ENCODE data around the gene SPHK2. TPM values are rescaled to one million over a fixed set of nuclear protein-coding genes. Genes with fewer than 3 reads are reported as not detected.

Gene SPHK2
- total and polyA plus RNA-seq, 2 of the 8 experiments (the other 6 are each of a cell fraction or from before 2014, with no cell fraction given) = 43.9 to 60.9 TPM

- DNase-seq (ENCODE audit: low read depth in 1 of 2, low spot score in 2 of 2) (no peak), FAIRE-seq (no peak)
- Histone ChIP-seq H3K27me3 (replicated peaks in 1 of 4; ENCODE audit: control insufficient read depth in 3 of 4, extremely low read depth in 1 of 4, insufficient read depth in 3 of 4, low read length in 3 of 4) (no peaks in the 10 kb centered on the region), H4K8ac (ENCODE audit: extremely low read depth, insufficient read depth, low read length) (no peak overlapping the region), H3K4me1 (replicated peaks in 1 of 4; ENCODE audit: control insufficient read depth in 3 of 4, insufficient read depth in 4 of 4, low read length in 3 of 4) (peaks cover 3 to 45% (median 36%) of the 10 kb centered on the region in 4 experiments), H3K23ac (ENCODE audit: insufficient read length) (no peak overlapping the region), H3K27ac (ENCODE audit: low read depth, low read length) (peak overlapping the region; percentile 80), H3K4me2 (ENCODE audit: insufficient read depth in 1 of 2, low read depth in 2 of 2, low read length in 2 of 2) (peak overlapping the region; percentile 64 to 66; a peak in 2 of 4 replicates), H2BK15ac (ENCODE audit: low read length) (no peak overlapping the region), H2BK20ac (ENCODE audit: low read length) (no peak overlapping the region), H3K56ac (replicated peaks; ENCODE audit: insufficient read length, low read depth, low read length) (no peak overlapping the region), H3K36me3 (ENCODE audit: control insufficient read depth in 2 of 4, insufficient read depth in 4 of 4, low read length in 3 of 4) (peaks cover 17 to 32% (median 21%) of the 10 kb centered on the region in 4 experiments), H2BK5ac (ENCODE audit: low read depth, low read length) (peak overlapping the region; percentile 88), H3K18ac (ENCODE audit: extremely low read depth, low read length) (no peak overlapping the region), H3K79me1 (ENCODE audit: low read depth, low read length) (peaks cover 4% of the 10 kb centered on the region; the same call in 1 of the 2 replicates), H3K4ac (replicated peaks; ENCODE audit: insufficient read length, low read depth, low read length) (no peak overlapping the region), H2BK12ac (ENCODE audit: low read depth, low read length) (no peak overlapping the region; the same call in 1 of the 2 replicates), H4K5ac (ENCODE audit: insufficient read length, low read depth, low read length) (no peak overlapping the region), H2AK5ac (ENCODE audit: low read depth, low read length) (no peak overlapping the region), H2BK120ac (replicated peaks; ENCODE audit: low read depth, low read length) (no peak overlapping the region), H4K91ac (replicated peaks; ENCODE audit: insufficient read length, low read length) (no peak overlapping the region), H3K23me2 (ENCODE audit: low read depth, low read length) (peaks cover 4% of the 10 kb centered on the region; the same call in 1 of the 2 replicates), H3K79me2 (ENCODE audit: control insufficient read depth in 1 of 2, insufficient read depth in 2 of 2, low read length in 2 of 2) (peaks cover 20 to 31% of the 10 kb centered on the region in 2 experiments), H2AFZ (ENCODE audit: low read length) (no peak overlapping the region), H4K20me1 (replicated peaks in 1 of 2; ENCODE audit: control insufficient read depth in 1 of 2, insufficient read depth in 2 of 2, low read length in 2 of 2) (peaks cover 25 to 39% of the 10 kb centered on the region in 2 experiments), H3K4me3 (ENCODE audit: extremely low read depth in 1 of 4, insufficient read depth in 2 of 4, low read depth in 3 of 4, low read length in 4 of 4) (no peak overlapping the region), H3K14ac (ENCODE audit: insufficient read length) (no peak overlapping the region), H3K9ac (replicated peaks in 1 of 4; ENCODE audit: extremely low read depth in 1 of 4, low read depth in 3 of 4, low read length in 3 of 4) (peak overlapping the region in 3 of 4 experiments; percentile 13 to 26 (median 24); a peak in 3 of 7 replicates), H3K9me3 (ENCODE audit: insufficient read depth in 2 of 2, low read depth in 1 of 2, low read length in 1 of 2) (no peaks in the 10 kb centered on the region)
- TF ChIP-seq SIN3A (conservative IDR thresholded peaks at IDR 0.05 in 1 of 2, IDR thresholded peaks at IDR 0.05 in 1 of 2; ENCODE audit: low read depth in 1 of 2, low read length in 2 of 2) = no peak
- peak in 1 of 2 experiments; percentile 85; a peak in 2 of 3 replicates for TF ChIP-seq POLR2A (IDR thresholded peaks at IDR 0.05; ENCODE audit: control extremely low read depth in 1 of 2, low read depth in 2 of 2, low read length in 2 of 2)
- peak; percentile 94 for TF ChIP-seq POLR2AphosphoS5 (IDR thresholded peaks at IDR 0.05; ENCODE audit: low read depth, low read length)
- TF ChIP-seq GTF2F1 (IDR thresholded peaks at IDR 0.05; ENCODE audit: borderline replicate concordance, low read depth, low read length) = no peak
- no peak for TF ChIP-seq BCL11A (IDR thresholded peaks at IDR 0.05; ENCODE audit: low read depth in 2 of 2, low read length in 2 of 2)
- no peak for TF ChIP-seq RAD21 (IDR thresholded peaks at IDR 0.05 in 1 of 2, conservative IDR thresholded peaks at IDR 0.05 in 1 of 2; ENCODE audit: low read depth in 2 of 2, low read length in 2 of 2)
- POLR2A ChIA-PET (ENCODE audit: partially characterized antibody) = interaction anchor here (0.9 to 30.9 kb wide), 25 partner anchors 3 to 258 kb away, joined by 3 to 788 read pairs (median 4); partner anchors contain the start of genes CA11, DBP, FAM83E and RPL18
- CTCF ChIA-PET (ENCODE audit: partially characterized antibody) = interaction anchor here (0.8 to 7.2 kb wide), 6 partner anchors 7 to 253 kb away, joined by 3 to 37 read pairs (median 6); partner anchors contain the start of gene SPACA4
- 94% methylated on average over 16 of the region's 16 CpGs; no CpG with 5 or more reads in 1 of the 2 experiments for WGBS, 2 experiments (ENCODE audit: extremely low coverage in 1 of 2, insufficient coverage in 1 of 2, insufficient read length in 1 of 2, insufficient replicate concordance in 2 of 2, low coverage in 1 of 2, low lambda C conversion rate in 2 of 2, missing lambda C conversion rate in 1 of 2)
Observed at GRCh38 chr19:48616041-48616436, 3.3 kb upstream of the SPHK2 start.

All from H1 (cell line).